AG08396 (cell line): ENCODE data around the gene ADCY3.

Source experiments
- DNase-seq: peaks from one replicate; pipeline ENCODE4 v3.0.0; 2012; ENCODE audit warnings: low spot score, mixed read lengths

ADCY3 gene

DNA sequence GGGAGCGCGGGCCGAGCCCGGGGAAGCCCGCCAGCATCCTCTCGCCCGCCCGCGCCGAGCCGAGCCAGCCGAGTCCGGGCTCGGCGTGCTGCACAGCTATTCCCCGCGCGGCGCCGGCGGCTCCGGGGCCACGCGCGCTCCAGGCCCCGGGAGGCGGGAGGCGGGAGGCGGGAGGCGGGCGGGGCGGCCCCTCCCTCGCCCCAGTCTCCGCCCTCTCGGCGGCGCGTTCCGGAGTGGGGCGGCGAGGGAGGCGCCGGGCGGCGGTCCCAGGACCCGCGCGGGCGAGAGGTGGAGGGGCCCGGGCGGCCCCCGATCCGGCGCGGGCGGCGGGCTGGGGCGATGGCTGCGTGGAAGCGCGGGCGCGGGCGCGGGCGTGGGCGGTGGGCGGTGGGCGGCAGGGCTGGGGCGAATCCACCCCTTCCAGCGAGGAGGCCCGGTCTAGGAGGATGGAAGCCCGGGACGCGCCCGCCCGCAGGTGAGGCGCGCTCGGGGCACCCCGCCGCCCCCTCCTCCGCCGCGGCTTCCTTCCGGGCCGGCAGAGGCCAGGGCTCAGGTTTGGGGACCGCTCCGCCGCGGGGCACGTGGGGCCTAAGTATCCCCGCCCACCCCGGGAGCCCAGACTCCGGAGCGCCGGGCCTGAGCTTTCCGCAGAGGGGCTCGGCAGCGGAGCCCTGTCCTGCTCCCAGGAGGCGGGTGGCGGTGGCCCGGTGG, at the start of gene ADCY3:
Gene ADCY3 (minus strand): TSS at position 140 of the 711 bp plus-strand sequence. CDS start 1,250 bp downstream, outside the sequence.
- DNase-seq = peak; percentile 88

DNA sequence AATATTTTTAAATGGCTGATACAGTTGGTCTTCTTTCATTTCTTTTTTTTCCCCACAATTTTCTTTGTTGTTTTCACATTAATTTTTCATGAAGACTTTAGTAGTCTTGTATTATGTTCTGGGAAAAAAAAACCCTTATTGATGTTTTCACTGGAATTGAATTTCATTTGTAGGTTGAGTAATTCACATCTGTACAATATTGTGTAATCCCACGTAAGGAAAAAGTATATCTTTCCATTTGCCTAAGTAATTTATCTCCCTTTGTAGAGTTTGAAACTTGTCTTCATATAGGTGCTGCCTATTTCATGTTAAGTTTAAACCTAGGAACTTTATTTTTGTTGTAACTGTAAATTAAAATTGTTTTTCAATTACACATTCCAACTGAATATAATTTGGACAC, 49.7 kb upstream of the ADCY3 start:
- DNase-seq = no peak

DNA sequence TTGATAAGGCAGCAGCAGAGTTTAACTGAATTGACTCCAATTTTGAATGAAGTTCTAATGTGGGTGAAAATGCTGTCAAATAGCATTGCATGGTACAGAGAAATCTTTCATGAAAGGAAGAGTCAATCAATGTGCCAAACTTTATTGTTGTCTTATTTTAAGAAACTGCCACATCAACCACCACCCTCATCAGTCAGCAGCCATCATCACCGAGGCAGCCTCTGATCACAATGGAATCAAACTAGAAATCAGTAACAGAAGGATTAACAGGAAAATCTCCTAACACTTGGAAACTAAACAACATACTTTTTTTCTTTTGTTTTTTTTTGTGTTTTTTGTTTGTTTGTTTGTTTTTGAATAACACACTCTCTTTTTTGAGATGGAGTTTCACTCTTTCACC, 41.9 kb upstream of the ADCY3 start:
- no peak for DNase-seq

DNA sequence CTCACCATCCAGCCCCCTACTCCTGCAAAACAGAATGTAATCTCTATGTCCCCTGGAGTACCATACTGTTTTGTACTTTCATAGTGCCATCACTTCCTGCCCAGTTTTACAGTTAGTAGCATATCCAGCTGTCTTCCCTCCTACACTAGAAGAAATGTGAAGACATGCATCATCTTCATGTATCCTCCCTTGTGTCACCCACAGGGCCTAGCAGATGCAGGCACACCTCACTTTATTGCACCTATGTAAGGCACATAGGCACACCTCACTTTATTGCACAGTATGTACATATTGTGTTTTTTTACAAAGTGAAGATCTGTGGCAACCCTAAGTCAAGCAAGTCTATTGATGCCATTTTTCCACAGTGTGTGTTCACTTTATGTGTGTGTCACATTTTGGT, 39.7 kb upstream of the ADCY3 start:
- DNase-seq = no peak

DNA sequence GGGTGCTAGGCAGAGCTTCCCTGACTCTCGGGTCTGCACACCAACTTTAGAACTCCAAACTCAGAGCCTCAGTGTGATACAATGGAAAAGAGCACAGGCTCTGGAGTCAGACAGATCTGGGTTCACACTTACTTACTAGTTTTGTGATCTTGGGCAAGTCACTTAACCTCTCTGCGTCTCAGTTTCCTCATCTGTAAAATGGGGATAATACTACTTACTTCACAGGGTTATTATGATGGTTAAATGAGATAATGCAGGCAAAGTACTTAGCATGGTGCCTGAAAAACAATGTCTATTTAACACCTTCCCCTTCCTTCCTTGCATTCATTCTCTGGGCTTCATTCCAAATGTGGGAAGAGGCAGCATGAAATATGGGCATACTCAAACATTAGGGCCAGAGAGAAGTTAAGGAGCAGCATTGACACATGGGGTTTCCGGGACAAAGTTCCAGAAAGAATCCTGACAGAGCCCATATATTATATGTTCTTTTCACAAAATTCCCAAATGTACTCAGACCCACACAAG, 38.4 kb upstream of the ADCY3 start:
- no peak for DNase-seq

DNA sequence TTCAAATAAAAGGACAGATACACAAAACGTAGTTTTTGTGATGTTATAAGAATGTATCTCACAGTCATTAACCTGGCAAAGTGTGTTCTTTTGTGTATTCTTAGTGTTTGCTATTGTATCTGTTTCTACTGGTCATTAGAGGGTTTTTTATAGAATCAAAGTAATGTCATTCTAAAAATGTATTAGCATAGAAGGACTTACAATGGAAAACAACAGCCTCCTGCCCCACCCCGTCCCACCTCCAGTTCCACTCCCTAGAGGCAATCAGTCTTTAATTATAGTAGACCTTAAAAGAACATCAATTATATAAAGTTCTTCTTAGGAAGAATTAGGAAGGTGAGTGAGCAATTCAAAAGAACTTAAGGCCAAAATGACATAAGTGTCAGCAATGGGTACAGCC, 37.9 kb upstream of the ADCY3 start:
- DNase-seq = no peak

DNA sequence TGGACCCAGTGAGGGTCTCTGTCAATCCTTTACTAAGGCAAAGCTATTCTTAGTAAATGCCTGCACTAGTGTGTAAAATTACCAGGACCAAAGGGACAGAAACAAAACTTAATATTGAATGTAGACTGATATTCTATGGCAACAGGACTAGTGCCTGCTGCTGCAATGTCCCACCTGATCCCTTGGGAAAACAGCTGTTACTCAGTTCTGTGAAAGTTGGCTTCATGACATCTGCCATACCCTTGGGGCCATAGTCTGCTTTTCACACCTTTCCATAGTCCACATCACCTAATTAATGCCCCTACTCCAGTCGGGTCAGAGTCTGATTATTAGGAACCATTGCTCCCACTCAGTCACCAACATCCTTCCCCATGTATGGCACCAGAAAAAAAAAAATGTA, 37.2 kb upstream of the ADCY3 start:
- no peak for DNase-seq

DNA sequence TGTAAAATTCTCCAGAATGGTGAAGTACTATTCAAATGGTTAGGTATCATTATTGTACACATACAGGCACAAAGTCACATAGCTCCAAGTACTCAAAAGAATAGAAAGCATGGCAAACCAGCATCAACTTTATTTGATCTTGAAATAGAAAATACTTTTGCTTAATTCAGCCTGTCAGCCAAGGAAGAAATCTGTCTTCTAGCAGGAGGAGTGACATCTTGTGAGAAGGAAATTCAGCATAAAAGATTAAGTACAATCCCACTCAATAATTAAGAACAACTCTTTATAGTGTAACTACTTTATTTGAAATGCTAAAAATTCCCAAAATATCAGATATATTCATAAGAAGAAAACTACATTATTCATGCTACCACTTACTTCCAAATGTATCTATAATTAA, 35.9 kb upstream of the ADCY3 start:
- DNase-seq = no peak

DNA sequence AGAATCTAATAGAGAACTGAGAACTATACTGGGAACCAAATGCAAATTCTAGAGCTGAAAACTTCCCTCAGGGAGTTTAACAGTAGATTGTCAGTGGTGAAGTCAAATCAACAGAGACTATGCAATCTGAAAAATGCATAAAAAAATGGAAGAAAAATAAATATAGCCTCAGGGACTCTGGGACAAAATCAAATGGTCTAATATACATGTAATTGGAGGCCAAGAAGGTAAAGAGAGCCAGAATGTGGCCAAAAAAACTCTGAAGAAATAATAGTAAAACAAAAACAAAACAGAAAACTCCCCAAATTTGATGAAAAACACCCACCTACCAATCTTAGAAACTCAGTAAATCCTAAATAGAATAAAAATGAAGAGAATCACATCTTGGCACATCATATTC, 35.2 kb upstream of the ADCY3 start:
- DNase-seq = no peak

DNA sequence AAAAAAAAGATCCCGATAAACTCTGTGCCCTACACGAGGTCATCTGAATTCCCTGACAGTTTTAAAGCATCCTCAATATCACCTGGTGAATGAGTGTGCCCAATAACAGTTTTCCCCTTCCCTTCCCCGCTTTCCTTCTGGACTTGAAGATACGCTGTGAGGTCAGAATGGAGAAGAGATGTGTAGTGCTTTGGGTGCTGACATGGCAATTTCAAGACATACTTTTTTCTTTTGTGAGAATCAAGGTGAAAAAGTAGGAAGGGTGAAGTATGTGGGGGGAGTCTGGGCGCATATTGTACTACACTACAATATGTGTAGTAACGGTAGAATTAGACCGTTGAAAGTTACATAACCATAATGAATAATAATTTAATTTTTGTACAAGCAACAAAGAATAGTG, 30.1 kb upstream of the ADCY3 start:
- no peak for DNase-seq

DNA sequence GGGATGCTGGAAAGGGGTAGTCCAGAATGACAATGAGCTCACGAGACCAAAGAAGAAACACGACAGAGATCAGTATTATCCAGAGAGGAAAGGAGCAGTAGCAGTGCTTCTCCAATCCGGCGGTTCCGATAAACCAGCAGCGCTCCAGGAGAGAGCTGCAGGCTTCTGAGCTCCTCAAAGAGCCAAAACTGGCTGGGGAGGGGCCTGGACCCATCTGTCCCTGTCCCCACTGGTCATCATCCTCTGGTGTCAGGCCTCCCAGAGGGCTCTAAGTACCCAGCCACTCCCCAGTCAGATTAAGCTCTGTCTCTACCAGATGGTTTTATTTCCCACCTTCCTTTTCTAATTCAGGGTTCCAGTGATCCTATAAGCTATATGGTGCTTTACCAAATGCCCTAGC, 28.5 kb upstream of the ADCY3 start:
- no peak for DNase-seq

DNA sequence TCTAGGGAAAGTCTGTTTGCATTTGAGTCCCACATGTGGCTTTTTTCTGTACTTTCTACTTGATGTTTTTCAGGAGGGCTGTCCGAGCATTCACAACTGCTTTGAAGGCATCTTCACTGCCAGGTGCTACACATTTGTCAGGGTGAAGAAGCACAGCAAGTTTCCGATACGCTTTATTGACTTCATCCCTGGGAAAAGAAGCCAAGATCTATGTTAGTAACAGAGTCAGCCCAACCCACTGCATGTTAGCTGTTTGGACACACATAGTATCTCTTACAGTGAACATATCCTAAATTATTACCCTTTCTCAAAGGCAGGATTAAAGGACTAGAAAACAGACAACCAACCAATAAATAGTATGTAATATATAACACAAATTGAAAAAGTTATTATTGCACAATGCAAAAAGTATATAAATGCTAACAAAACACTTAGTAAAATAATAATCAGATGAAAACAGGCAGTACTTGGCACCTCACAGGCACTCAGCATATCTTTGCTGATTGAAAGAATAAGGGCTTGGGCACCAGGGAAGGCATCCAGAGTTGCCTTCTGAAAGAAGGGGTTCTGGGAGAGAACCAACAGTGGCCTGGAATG, 27.6 kb upstream of the ADCY3 start:
- no peak for DNase-seq

DNA sequence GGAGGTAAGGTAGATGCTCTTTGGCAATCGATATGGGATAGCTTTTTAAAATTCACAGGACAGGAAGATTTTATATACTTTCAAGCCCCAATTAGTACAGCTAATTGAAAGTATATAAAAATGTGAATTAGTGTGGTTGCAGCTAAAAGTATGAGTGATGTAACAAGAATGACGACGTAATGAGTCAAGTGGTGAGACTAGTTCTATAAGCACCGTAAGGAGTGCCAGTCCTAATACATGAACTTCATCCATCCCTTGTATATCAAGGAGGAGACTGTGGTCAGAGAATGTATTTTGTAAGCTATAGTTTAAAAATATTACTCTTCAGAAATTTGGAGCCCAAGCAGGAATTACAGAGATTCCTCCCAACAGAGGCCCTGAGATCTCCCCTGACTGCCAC, 25.9 kb upstream of the ADCY3 start:
- no peak for DNase-seq

DNA sequence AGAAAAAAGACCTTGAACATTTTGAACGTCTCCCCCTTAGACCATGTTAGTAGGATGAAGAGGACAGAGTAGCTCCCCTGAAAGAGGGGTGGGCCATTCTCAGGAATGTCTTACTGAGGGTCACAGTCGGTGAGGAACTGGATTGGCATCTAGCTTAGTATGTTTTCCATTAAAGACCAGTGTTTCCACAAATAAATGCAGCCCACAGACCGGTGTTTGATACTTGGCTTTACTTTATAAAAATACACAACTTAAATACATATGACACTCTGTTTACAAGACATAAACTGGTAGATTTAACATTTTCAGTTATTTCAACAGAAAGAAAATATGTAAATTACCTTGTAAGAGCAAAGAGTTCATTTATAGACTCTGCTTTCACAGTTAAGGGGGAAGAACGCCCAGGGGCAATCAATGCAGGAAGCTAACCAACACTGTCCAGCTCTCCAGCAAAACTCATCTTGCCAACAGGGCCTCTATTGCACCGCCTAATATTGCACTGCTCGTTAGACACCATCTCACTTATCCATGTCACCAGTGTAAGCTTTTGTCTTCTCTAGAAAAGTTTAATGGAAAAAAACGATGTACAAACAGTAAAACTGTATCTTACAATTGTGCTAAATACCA, 23.5 kb upstream of the ADCY3 start:
- DNase-seq = no peak

DNA sequence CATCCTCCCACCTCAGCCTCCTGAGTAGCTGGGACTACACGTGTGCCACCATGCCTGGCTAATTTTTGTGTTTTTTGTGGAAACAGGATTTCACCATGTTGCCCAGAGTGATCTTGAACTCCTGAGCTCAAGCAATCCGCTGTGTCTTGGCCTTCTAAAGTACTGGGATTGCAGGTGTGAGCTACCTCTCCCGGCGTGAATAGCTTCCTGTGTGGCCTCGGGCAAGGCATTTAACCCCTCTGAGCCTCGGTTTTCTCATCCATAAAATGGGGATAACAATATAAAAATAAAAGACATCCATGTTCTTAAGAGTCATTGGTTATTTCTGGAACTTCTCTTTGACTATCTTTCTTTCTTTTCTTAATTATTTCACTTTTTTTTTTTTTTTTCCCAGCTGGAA, 19.3 kb upstream of the ADCY3 start:
- DNase-seq = no peak

DNA sequence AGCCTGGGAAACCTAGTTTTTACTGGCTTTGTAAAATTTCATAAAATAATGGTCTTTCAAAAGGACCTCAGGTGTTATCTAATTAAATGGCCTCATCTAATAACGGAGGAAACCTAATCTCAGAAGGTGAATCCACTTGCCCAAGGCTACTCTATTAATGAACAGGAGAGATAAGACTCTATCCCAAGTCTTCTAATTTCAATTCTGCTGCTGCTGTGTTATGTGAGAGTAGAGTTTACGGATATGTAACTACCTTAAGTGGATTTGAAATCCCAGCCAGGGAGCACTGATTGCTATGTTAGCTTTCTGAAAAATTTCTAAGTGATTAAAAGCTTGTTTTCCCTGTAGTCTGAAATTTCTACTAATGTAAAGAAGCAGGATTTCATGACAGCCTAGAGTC, 17.2 kb upstream of the ADCY3 start:
- DNase-seq = no peak

DNA sequence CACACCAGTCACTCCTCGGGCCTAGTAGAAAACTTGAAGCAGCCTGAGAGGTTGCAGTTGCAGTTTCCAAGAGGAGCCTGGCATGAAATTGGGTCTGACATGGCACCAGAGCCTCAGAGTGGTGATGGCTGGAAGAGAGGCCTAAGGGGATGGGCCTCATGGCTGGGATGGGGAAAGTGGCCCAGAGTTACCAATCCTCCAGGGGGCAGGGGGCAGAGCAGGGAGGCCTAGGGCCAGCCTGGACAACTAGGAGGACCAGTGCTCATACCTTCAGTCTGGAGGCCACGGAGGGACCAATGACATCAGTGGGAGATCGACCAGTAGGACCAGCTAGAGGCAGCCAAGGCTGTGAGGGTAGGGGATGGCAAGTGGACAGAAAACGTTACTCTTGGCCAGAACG, 15.1 kb upstream of the ADCY3 start:
- no peak for DNase-seq

DNA sequence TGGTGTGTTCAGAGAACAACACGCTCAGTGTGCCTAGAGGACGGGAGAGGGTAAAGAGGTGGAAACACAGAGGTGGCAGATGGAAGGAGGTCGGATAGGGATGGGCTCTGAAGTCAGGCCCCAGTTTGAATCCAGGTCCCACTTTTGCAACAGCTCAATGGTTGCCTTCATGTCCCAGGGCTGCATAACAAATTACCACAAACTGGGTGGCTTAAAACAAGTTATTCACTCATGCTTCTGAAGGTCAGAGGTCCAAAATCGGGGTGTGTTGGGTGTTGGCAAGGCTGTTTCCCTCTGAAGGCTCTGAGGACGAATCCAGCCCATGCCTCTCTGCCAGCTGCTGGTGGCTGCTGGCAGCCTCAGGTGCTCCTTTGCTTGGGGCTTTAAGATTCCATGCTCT, 12.7 kb upstream of the ADCY3 start:
- no peak for DNase-seq

DNA sequence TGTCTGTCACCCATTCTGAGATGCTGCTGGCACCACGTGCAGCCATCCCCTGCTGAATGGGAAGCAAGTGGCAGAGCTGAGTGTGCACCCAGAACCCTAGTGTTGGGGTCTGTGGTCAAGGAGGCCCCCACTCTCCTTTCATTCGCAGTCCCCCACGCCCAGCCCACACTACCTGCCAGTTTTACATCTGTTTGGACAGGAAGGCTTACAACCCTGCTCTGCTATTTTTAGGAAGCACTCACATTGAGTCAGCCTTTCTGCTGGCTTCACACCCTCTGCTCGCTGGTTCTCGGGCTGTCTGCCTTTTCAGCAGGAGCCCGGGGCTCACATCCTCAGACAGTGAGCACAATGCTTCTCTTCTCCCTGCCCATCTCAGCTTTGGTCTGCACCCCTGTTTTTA, 10.7 kb upstream of the ADCY3 start:
- DNase-seq = peak; percentile 57

DNA sequence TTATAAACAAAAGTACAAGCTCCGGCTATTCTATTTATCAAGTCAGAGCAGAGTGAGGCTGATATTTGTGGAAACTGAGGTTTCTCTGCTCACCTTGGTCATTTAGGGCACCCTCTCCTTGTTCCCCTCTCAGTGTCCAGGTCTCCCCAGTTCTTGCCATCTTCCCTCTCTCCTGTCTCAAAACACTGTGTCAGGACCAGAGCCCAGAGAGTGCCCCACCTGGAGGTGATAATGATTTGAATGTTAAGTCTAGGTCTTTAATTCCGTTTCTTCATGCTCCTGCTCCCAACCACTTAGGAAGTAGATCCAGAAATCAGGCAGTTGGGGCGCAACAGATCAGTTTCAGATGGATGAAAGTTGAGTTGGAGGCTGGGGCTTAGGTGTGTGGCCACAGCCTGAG, 9.2 kb upstream of the ADCY3 start:
- DNase-seq = no peak

DNA sequence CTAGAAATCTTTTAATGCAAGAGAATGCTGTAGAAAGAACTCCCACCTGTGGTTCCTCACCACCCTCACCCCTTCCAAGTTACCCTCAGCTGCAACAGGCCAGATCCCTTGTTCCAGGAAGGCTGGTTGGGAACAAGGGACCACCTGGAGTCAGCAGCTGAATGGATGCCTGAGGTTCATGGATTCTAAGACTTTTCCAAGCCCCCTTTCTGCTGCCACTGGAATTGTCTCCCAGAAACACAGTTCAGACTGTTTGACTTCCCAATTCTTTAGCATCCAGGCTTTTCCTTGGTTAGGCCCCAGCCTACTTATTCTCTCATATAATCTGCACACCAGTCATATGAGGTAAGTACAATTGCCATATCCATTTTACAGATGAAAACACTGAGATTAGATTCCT, 8.0 kb upstream of the ADCY3 start:
- no peak for DNase-seq

DNA sequence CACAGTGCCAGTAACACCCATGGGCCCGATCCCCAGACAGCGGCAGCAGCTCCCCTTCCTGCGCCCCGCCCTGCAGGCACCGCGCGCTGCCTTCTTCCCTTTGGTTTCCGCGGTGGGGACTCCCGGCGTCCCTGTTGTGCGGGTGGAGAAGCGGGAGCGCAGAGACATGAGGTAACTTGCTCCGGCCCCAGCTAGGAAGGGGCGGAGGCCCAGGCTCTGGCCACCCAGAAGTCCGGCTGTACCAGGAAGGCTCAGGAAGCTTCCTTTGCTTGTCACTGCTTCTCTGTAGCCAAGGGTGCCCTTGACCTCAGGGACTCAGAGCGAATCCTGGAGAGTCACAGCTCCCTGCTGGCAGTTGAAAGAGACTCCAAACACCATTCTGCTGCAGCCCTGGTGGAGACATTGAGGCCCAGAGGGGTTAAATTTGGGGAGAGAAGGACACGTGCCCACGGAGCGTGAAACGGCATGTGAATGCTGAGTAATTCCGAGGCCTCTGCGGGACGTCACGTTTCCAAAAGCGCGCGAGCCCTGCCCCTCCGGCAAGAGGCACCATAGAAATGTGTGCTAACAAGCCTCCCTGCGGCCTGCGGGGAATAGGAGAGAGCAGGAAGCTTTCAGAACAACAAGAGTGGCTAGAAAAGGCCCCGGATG, 6.7 kb upstream of the ADCY3 start:
- DNase-seq = no peak

DNA sequence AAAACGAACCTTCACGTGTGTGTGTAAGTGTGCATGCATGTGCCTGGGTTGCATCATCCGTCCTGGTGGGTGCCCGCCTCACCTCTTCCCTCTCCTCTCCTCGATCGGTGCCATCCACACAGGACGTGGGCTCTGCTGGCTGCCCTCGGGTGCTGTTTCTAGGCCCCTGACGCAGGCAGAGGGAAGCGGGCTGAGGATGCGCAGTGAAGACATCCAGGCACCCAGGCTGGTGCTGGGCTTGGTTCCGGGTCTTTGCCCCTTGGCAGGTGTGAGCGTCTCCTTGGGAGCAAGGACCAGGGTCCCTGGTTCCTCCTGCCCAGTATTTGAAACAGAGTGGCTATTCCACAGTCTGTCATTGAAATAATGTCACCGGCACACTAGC, 6.2 kb upstream of the ADCY3 start:
- no peak for DNase-seq
